HepG2 (cell line): Measurements from ENCODE around the gene GNAI2. TPM values are rescaled to one million over a fixed set of nuclear protein-coding genes. Genes with fewer than 3 reads are reported as not detected.

Experiments
- AKAP8 ChIP-seq: sonication (generic); formaldehyde crosslinking; IDR thresholded peaks from 2 replicates; pipeline ENCODE4 v1.5.1; 2020; ENCODE audit warnings: mild to moderate bottlenecking, missing genetic modification reagents
- FLYWCH1 ChIP-seq: sonication (generic); formaldehyde crosslinking; IDR thresholded peaks from 2 replicates; pipeline ENCODE4 v1.8.1; 2023; ENCODE audit warnings: mild to moderate bottlenecking, missing genetic modification reagents
- JARID2 ChIP-seq: sonication (generic); formaldehyde crosslinking; IDR thresholded peaks from 2 replicates; pipeline ENCODE4 v1.8.1; 2023; ENCODE audit warnings: missing genetic modification reagents, inconsistent platforms; ENCODE audit not compliant: insufficient replicate concordance
- NR2F6 ChIP-seq, 2 experiments: IDR thresholded peaks; 2 replicates each; pipeline ENCODE4 v1.6.1; 2016; ENCODE audit warnings: antibody characterized with exemption in 1 of 2, mild to moderate bottlenecking in 1 of 2
- ZEB1 ChIP-seq: IDR thresholded peaks from 2 replicates; pipeline ENCODE4 v1.6.1; 2012; ENCODE audit warnings: mild to moderate bottlenecking, low read depth, inconsistent platforms; ENCODE audit not compliant: insufficient replicate concordance
- ZNF326 ChIP-seq: sonication (generic); formaldehyde crosslinking; IDR thresholded peaks from 2 replicates; pipeline ENCODE4 v1.4.0; 2020; ENCODE audit warnings: missing genetic modification reagents, borderline replicate concordance
- ZNF557 ChIP-seq: sonication (generic); formaldehyde crosslinking; IDR thresholded peaks from 2 replicates; pipeline ENCODE4 v1.4.0; 2020; ENCODE audit warnings: missing genetic modification reagents
- ZNF720 ChIP-seq: sonication (generic); formaldehyde crosslinking; IDR thresholded peaks from 2 replicates; pipeline ENCODE4 v1.4.0; 2020; ENCODE audit warnings: missing genetic modification reagents
- ZNF766 ChIP-seq: sonication (generic); formaldehyde crosslinking; IDR thresholded peaks from 2 replicates; pipeline ENCODE4 v1.5.0; 2020; ENCODE audit warnings: missing genetic modification reagents, borderline replicate concordance
- ZNF790 ChIP-seq: sonication (generic); formaldehyde crosslinking; IDR thresholded peaks from 2 replicates; pipeline ENCODE4 v1.8.0; 2022; ENCODE audit warnings: missing genetic modification reagents, mild to moderate bottlenecking, borderline replicate concordance
- ZSCAN22 ChIP-seq: sonication (generic); formaldehyde crosslinking; IDR thresholded peaks from 2 replicates; pipeline ENCODE4 v1.4.0; 2020; ENCODE audit warnings: mild to moderate bottlenecking, missing genetic modification reagents
- polyA plus RNA-seq, 8 experiments: library from polyadenylated mRNA; depleted of rRNA in 3 of 8; stranded (reverse) in 7 of 8; unstranded in 1 of 8; fragments of >200 nt; fragmentation: Illumina TruSeq in 4 of 8; extraction: Trizol in 4 of 8; gene quantifications; 2 replicates each; pipeline versions ENCODE4 v1.2.1 to v1.2.3, GENCODE V29; 2011 to 2016; ENCODE audit warnings: low read depth in 4 of 8, missing spikeins in 1 of 8, mixed read lengths in 1 of 8; ENCODE audit not compliant: insufficient read depth in 1 of 8
- total RNA-seq, 5 experiments: library from RNA; depleted of rRNA; stranded (reverse); fragments of >200 nt; fragmentation: Illumina TruSeq; extraction: Trizol; gene quantifications; 2 replicates each; pipeline ENCODE4 v1.2.3, GENCODE V29; 2016; ENCODE audit warnings: low read depth in 1 of 5
- TF ChIP-seq, protein P1 (sequence below): IDR thresholded peaks from 2 replicates; pipeline ENCODE4 v1.6.1; 2016; ENCODE audit warnings: low read depth, control low read depth
- TF ChIP-seq, protein P2 (sequence below): sonication (generic); formaldehyde crosslinking; IDR thresholded peaks from 2 replicates; pipeline ENCODE4 v1.5.1; 2020; ENCODE audit warnings: mild to moderate bottlenecking, moderate library complexity, missing genetic modification reagents
- TF ChIP-seq, protein P3 (sequence below): sonication (generic); formaldehyde crosslinking; conservative IDR thresholded peaks from 2 replicates; pipeline ENCODE4 v1.4.0; 2020; ENCODE audit warnings: missing genetic modification reagents
- TF ChIP-seq, protein P4 (sequence below): sonication (generic); formaldehyde crosslinking; IDR thresholded peaks from 2 replicates; pipeline ENCODE4 v1.8.1; 2023; ENCODE audit warnings: mild to moderate bottlenecking, inconsistent platforms, moderate library complexity, missing genetic modification reagents, borderline replicate concordance
- TF ChIP-seq, protein P5 (sequence below): sonication (generic); formaldehyde crosslinking; IDR thresholded peaks from 2 replicates; pipeline ENCODE4 v1.4.0; 2020; ENCODE audit warnings: missing genetic modification reagents, mild to moderate bottlenecking, borderline replicate concordance
- TF ChIP-seq, protein P6 (sequence below): sonication (generic); formaldehyde crosslinking; IDR thresholded peaks from 2 replicates; pipeline ENCODE4 v1.4.0; 2020; ENCODE audit warnings: missing genetic modification reagents

GNAI2 gene
- total and polyA plus RNA-seq, 2 of the 13 experiments (the other 11 are each of a cell fraction or from before 2014, with no cell fraction given), result 51.1 to 66.2 TPM

DNA sequence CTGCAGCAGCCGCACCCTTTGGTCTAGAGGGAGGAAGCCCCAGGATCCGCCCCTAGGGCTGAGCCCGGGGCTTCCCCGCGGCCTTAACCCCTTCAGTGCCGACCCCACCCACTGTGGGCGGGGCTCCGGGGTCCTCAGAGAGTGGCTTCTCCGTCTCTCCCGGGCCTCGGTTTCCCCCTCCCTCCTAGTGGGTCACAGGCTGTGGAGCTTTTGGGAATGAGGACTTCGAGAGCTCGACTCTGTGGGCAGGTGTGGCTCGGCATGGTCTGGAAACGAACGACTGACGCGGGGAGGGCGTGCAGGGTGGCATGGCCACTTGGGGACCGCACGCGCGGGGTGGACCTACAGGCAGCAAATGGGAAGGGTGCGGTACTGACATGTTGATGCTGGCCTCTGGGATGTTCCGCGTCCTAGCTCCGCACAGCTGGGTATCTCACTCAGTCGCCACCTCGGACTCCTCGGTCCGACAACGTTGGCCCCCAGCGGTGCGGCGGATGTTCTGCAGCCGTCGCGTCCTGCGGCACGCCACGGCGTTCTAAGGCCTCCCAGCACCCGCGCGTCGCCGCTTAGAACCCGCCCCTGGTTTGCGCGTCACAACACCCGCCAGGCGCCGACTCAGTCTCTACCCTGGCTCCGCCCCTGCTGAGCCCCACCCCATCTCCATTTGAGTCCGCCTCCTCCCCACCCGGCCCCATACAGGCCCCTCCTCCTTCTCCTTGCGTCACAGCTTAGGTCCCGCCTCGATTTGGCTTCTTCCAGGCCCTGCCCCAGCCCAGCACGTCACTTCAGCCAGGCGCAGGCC is 63.0 kb downstream of the GNAI2 start, which contains the start of the genes HYAL3 and NAA80 (continued):
- TF ChIP-seq, protein P1, sequence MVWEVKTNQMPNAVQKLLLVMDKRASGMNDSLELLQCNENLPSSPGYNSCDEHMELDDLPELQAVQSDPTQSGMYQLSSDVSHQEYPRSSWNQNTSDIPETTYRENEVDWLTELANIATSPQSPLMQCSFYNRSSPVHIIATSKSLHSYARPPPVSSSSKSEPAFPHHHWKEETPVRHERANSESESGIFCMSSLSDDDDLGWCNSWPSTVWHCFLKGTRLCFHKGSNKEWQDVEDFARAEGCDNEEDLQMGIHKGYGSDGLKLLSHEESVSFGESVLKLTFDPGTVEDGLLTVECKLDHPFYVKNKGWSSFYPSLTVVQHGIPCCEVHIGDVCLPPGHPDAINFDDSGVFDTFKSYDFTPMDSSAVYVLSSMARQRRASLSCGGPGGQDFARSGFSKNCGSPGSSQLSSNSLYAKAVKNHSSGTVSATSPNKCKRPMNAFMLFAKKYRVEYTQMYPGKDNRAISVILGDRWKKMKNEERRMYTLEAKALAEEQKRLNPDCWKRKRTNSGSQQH (CRISPR knock-in tag), result peak; percentile 69
- TF ChIP-seq FLYWCH1, result no peak
- TF ChIP-seq, protein P2, sequence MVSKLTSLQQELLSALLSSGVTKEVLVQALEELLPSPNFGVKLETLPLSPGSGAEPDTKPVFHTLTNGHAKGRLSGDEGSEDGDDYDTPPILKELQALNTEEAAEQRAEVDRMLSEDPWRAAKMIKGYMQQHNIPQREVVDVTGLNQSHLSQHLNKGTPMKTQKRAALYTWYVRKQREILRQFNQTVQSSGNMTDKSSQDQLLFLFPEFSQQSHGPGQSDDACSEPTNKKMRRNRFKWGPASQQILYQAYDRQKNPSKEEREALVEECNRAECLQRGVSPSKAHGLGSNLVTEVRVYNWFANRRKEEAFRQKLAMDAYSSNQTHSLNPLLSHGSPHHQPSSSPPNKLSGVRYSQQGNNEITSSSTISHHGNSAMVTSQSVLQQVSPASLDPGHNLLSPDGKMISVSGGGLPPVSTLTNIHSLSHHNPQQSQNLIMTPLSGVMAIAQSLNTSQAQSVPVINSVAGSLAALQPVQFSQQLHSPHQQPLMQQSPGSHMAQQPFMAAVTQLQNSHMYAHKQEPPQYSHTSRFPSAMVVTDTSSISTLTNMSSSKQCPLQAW (CRISPR knock-in tag), result peak; percentile 24; the same call in 1 of the 2 replicates
- TF ChIP-seq, protein P3, sequence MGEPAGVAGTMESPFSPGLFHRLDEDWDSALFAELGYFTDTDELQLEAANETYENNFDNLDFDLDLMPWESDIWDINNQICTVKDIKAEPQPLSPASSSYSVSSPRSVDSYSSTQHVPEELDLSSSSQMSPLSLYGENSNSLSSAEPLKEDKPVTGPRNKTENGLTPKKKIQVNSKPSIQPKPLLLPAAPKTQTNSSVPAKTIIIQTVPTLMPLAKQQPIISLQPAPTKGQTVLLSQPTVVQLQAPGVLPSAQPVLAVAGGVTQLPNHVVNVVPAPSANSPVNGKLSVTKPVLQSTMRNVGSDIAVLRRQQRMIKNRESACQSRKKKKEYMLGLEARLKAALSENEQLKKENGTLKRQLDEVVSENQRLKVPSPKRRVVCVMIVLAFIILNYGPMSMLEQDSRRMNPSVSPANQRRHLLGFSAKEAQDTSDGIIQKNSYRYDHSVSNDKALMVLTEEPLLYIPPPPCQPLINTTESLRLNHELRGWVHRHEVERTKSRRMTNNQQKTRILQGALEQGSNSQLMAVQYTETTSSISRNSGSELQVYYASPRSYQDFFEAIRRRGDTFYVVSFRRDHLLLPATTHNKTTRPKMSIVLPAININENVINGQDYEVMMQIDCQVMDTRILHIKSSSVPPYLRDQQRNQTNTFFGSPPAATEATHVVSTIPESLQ, result no peak
- TF ChIP-seq NR2F6 (IDR thresholded peaks at IDR 0.05), result no peak
- TF ChIP-seq NR2F6 (CRISPR knock-in tag; IDR thresholded peaks at IDR 0.05), result peak; percentile 19; the same call in 1 of the 2 replicates
- peak; percentile 53 for TF ChIP-seq JARID2 (CRISPR knock-in tag)
- peak; percentile 24; the same call in 1 of the 2 replicates for TF ChIP-seq ZNF790
- TF ChIP-seq ZNF557, result 0 out of 2 replicates have a peak, but pooled peaks have one; percentile 62
- TF ChIP-seq, protein P4, sequence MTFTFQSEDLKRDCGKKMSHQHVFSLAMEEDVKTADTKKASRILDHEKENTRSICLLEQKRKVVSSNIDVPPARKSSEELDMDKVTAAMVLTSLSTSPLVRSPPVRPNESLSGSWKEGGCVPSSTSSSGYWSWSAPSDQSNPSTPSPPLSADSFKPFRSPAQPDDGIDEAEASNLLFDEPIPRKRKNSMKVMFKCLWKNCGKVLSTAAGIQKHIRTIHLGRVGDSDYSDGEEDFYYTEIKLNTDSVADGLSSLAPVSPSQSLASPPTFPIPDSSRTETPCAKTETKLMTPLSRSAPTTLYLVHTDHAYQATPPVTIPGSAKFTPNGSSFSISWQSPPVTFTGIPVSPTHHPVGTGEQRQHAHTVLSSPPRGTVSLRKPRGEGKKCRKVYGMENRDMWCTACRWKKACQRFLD (CRISPR knock-in tag), result no peak
- TF ChIP-seq ZNF720, result no peak
- peak; percentile 96 for TF ChIP-seq AKAP8 (CRISPR knock-in tag)
- TF ChIP-seq, protein P5, sequence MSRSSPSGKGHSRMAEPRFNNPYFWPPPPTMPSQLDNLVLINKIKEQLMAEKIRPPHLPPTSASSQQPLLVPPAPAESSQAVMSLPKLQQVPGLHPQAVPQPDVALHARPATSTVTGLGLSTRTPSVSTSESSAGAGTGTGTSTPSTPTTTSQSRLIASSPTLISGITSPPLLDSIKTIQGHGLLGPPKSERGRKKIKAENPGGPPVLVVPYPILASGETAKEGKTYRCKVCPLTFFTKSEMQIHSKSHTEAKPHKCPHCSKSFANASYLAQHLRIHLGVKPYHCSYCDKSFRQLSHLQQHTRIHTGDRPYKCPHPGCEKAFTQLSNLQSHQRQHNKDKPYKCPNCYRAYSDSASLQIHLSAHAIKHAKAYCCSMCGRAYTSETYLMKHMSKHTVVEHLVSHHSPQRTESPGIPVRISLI (CRISPR knock-in tag), result peak; percentile 27; the same call in 1 of the 2 replicates
- no peak for TF ChIP-seq ZSCAN22 (CRISPR knock-in tag)
- TF ChIP-seq ZEB1, result peak; percentile 72
- TF ChIP-seq ZNF766, result 0 out of 2 replicates have a peak, but pooled peaks have one; percentile 14
- TF ChIP-seq ZNF326 (CRISPR knock-in tag), result peak; percentile 39; the same call in 1 of the 2 replicates
- TF ChIP-seq, protein P6, sequence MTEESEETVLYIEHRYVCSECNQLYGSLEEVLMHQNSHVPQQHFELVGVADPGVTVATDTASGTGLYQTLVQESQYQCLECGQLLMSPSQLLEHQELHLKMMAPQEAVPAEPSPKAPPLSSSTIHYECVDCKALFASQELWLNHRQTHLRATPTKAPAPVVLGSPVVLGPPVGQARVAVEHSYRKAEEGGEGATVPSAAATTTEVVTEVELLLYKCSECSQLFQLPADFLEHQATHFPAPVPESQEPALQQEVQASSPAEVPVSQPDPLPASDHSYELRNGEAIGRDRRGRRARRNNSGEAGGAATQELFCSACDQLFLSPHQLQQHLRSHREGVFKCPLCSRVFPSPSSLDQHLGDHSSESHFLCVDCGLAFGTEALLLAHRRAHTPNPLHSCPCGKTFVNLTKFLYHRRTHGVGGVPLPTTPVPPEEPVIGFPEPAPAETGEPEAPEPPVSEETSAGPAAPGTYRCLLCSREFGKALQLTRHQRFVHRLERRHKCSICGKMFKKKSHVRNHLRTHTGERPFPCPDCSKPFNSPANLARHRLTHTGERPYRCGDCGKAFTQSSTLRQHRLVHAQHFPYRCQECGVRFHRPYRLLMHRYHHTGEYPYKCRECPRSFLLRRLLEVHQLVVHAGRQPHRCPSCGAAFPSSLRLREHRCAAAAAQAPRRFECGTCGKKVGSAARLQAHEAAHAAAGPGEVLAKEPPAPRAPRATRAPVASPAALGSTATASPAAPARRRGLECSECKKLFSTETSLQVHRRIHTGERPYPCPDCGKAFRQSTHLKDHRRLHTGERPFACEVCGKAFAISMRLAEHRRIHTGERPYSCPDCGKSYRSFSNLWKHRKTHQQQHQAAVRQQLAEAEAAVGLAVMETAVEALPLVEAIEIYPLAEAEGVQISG (CRISPR knock-in tag), result peak; percentile 97
